Amniotic epithelial cell (primary cell): ENCODE data around the gene POMC.
A peak's percentile ranks its signal among the peaks of the same experiment; 100 is the strongest.
"Not testable (repeated sequence)": the region's sequence is repeated elsewhere in the genome, so short reads cannot be mapped to it uniquely, and the experiment has no call there.

Source experiments
- DNase-seq: peaks from one replicate; pipeline ENCODE4 v3.0.0-alpha.2; 2010; ENCODE audit warnings: low read depth

The POMC gene

DNA sequence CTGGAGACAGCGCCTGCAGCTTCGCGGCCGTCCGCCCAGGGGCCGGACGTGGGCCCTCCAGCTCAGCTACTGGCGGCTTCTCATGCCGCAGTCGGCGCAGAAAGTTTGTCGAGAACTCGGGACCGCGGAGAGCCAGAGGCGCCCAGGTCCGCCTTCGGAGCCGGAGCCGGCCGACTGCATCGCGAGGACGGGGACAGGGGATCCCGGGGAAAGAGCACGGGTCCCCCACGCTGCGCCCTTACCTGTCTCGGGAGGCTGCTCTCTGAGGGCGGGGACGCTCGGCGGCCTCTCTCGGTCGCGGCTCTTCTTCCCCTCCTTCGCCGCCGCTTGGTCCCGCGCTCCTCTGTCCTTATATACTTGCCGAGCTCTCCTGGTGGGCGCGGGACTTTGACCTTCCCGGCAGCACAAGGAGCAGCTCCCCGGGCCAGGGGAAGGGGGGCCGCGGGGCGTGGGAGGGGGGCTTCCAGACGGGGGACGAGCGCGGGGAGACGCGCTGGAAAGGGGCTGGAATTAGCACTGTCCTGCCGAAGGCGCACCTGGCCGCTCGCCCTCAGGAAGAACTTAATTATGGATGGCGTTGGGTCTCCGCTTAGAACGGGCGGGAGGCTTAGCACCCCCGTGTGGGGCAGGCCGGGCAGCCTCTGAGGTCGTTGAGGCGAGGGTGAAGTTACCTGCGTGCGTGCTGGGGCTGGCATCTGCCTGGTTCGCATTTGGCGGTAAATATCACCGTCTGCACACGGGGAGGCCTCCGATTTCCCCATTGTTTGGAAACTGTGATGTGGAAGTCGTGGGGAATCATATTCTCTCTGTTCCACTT, at the start of gene POMC:
POMC (minus strand) TSS at position 325 of the 817 bp plus-strand sequence. CDS start 3,808 bp downstream, outside the sequence.
- peak; percentile 7 for DNase-seq

DNA sequence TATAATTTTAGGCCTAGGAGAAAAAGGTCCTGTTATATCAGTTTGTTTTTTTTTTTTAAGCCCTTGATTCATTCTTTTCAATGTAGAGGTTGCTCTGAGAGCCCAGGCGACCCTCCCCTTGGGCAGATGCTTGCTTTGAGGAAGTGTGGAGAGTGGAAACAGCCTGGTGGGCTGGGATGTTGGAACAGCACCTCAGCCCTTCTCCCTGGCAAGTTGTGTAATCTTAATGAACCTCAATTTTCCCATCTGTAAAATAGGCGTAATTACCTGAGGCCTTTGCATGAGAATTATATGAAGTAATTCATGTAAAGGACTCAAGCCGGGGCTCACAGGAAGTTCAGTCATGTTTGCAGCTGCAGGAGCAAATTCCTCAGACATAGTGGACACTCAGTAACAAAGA, 49.7 kb upstream of the POMC start:
- DNase-seq: no peak

DNA sequence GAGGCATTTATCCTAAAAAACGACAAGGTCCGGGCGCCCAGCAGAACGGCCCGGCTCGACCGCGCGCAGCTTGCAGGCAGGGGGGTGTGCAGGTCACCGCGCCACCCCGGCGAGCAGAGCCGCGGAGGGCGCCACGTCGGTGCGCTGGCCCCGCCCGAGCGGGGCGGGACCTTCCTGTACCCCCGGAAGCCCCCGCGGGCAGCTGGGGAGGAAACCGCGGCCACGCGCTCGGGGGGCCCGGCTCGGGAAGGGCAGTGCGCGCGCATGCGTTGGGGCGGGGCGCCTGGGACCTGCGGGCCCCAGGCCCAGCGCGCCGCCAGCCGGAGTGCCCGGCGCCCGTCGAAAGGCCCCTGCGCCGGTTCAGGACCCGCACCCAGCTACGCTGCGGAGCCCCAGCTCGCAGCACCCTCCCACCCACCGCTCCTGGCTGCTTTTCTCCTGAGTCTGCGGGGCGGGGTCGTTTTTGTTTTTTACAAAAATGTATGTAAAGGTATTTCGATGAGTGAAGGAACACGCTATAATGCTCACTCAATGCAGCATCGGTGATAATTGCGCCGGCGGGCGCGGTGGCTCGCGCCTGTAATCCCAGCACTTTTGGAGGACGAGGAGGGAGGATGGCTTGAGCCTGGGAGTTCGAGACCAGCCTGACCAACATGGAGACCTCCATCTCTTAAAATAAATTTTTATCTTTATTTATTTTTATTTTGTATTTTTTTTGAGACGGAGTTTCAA, 47.7 kb upstream of the POMC start:
- peak; percentile 66 for DNase-seq

DNA sequence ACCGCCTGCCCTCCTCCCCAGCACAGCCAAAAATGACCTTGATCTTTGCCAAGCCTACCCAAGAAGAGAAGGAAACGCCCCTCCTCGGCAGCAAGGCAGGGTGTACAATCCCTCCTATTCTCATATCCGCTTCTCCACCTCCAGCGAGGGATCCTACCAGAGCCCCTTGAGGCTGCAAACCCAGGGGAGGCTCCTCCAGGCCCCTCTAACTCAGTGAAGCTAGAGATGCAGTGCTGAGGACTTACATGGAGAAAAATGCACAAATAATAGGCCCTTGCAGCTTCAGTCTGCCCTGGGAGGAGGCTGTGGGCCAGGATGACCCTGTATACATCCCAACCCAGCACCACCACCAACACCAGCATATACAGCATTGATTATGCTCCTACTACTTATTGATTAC, 46.9 kb upstream of the POMC start:
- DNase-seq: no peak

DNA sequence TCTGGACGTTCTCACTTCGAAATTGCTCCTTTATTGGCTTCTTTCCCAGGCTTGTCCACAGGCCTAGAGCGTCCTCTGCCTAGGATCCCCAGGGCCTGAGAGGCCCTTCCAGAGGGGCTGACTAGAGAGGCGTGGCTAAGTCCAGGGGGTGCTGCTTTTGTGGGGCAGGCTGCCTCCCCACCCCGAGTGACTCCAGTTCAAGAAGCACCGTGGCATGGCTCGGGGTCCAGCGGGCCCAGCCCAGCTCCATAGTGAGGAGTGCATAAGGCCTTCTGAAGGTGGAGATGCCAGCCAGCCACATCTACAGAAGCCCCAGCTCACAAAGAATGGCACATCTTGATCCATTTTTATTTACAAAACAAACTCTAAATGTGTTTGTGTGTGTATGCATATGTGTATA, 44.8 kb upstream of the POMC start:
- no peak for DNase-seq

DNA sequence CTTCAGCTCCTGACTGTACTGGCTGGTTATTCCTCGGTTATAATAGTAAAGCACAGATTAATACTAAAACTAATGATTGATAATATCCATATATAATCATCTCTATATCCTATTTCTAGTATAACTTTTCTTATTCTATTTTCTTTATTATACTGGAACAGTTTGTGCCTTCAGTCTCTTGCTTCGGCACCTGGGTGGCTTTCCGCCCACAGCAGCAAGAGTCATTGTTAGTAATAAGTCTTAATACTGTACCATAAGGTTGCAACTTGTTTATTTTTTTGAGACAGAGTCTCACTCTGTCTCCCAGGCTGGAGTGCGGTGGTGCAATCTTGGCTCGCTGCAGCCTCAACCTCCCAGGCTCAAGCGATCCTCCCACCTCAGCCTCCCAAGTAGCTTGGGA, 42.5 kb upstream of the POMC start:
- not testable (repeated sequence) for DNase-seq

DNA sequence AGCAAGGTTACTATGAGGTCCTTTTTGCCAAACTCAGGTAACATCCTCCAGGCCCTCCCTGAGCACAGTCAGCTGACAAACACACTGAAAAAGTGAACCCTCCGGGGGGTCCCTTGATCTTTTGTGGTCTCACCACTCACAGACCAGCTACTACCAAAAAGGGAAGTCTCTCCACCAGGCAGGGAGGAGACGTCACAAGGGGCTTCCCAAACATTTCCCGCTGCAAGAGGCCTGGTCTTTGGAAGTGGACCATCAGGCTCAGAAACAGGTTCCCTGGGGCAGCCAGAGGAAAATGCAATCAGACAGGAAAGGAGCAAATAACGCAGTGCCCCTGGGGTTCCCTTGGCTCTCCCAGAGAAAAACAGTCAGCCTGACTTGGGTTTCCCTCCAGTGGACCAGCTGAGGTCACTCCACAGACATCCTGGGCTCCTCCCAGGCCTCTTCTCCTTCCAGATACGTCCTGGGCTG, 38.7 kb upstream of the POMC start:
- DNase-seq: no peak

DNA sequence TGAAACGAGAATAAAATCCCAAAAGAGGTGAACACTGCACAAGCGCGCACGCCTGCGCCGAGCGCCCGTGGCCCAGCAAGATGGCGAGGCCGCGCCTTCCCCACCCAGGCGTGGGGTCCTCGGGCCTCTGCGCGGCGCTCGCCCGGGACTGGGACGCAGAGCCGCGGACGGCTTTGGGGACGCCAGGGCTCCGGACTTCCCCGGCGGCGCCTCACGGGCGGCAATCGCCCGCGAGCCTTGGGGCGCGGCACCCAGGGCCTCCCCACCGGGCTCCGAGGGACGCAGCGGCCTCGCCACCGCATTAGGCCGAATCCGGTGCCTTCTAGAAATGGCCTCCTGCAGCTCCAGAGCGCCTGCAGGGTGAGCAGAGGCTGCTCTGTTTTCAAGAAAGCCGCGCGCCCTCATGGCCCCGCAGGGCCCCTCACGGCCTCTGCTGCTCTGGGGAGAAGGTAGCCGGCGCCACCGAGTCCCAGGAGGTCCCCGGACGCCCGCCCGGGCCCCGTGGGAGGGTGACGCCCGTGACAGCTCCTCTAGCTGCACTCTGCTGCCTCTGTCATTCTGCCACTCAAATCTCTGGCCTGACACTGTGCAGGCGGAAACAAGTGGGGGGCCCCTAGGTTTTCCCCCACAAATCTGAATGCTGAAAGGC, 35.9 kb upstream of the POMC start:
- peak; percentile 13 for DNase-seq

DNA sequence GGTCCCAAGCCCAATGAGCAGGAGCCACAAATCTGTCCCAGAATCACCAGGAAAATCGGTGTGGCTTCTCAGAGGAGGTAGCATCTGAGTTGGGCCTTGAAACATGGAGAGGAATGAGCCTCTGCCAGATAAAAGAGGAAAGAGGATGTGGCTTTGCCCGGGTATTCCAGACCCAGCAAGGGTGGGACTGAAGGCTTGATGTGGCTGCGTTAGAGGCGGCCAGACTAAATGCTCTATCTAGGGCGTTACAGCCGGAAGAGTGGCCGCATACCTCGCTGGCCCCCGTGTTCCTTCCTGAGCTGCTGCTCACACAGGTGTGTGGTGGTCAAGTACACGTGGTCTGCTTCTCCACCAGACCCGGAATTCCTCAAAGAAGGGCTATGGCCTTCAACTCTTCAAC, 33.9 kb upstream of the POMC start:
- no peak for DNase-seq

DNA sequence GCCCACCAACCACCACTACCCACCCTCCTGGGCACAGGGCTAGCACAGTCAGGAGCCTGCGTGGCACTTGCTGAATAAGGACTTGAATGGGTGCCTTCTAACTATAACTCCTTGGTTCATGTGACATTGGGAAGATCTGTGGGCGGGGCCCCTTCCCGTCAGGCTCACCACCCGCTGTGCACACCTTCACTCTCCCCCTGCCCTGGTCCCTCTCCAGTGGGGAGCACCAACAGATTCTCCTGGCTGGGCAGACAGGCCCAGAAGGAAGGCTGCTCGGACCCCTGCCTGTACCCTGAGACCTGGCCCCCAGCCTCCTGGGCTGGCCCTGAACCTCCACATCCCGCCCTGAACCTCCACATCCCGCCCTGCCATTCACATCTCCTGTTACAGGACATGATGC, 33.4 kb upstream of the POMC start:
- DNase-seq: no peak

DNA sequence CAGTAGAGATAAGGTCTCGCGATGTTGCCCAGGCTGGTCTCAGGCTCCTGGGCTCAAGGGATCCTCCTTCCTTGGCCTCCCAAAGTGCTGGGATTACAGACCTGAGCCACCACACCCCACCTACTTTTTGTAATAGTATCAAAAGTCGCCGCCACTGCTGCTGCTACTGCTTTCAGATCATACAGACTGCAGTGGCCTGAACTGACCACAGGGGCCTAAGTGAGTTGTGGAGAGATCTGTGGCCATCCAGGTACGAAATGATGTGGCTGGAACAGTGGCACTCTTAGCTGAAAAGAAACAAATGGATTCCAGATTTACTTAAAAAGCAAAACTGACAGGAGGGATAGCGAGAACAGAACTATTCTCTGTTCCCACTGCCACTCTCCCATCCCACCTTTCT, 32.9 kb upstream of the POMC start:
- no peak for DNase-seq

DNA sequence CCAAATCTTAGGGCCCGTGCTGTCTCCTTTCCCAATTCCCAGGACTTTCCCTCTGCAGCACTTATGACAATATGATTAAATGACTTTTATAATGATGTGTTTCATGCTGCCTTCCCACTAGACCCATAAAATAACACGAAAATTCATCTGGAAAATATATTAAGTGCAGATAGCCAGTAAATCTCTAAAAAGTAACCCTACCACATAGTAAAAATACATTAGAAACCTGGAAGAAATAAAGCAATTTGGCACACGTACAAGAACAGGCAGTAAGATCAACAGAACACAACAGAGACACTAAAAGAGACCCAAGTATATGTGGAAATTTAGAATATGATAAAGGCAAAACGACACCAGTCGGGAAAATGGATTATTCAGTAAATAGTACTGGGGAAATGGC, 30.2 kb upstream of the POMC start:
- no peak for DNase-seq

DNA sequence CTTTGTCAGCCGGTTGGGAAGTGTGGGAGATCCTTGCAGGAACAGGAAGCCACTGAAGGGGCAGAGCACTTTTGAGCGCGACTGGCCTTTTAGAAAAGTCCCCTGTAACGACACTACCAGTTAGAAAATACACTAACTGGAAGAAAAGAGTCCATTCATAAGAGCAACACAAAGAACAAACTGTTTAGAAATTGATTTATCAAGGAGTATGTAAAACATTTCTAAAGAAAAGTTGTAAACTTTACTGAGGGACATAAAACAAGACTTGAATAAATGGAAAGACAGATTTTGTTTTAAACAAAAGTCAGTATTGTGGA, 29.8 kb upstream of the POMC start:
- no peak for DNase-seq

DNA sequence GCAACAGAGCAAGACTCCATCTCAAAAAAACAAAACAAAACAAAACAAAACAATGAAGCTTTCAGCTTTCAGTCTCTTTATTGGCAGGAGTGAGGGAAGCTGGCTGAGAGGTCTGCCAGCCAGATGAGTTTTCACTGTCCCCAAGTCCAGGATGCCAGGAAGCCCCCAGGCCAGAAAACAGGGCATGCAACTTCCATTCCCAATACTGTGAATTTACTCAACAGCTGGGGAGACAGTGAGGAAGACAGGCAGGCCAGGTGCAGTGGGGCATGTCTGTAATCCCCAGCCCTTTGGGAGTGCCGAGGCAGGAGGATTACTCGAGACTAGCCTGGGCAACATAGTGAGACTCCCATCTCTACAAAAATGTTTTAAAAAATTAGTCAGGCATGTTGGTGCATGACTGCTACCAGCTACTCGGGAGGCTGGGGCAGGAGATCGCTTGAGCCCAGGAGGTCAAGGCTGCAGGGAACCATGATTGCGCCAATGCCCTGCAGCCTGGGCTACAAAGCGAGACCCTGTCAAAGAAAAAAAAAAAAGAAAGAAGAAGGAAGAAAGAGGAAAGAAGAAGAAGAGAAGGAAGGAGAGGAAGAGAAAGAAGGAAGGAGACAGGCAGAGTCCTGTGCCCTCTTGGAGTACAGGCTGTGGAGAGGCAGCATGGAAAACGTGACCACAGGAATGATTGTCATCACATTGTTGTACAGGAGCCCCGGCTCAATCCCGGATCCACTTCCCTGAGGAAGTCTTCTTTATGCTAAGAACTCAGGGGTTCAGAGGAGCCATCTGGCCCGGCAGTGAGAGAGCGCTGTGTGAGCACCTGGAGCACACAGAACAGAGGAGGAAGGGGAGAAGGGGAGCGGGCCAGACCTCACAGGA, 29.2 kb upstream of the POMC start:
- peak; percentile 12 for DNase-seq

DNA sequence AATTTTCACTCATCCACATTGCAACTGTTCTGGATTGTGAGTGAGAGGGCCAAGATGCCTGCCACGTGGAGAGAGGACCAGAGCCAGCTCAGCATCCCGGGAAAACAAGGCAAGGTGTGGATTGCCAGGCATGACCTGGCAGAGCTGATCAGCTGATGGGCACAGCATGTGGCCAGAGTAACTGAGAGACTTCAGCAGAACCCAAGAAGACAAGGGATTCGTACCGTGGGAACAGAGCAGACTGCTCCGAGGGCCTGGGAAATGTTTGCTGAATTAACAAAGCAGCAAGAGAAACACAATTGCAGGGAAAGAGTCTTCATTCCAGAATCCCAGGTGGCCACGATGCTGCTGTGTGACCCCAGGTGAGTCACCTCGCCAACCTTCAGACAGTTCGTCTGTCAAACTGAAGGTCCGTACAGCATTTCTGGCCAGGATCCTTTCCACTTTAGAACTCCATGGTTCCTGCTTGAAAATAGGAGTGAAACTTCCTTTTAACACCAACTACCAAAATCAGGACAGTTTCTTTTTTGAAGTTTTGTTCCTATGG, 26.3 kb upstream of the POMC start:
- DNase-seq: no peak

DNA sequence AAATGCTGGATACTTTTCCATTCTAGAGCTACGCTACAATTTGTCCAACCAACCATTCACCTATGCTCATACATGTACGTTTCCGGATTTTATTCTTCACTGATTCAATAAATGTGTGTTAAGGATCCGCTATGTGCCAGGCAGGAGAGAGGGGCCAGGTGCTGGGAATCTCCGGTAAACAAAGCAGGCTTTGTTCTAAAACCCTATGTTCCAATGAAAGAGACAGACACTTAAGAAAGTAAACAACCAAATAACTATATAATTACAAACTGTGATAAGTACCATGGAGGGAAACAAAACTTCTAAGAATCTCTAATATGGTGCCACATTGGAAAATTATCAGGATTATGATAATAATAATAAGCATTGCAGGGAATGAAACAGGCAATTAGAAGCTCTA, 22.2 kb upstream of the POMC start:
- no peak for DNase-seq

DNA sequence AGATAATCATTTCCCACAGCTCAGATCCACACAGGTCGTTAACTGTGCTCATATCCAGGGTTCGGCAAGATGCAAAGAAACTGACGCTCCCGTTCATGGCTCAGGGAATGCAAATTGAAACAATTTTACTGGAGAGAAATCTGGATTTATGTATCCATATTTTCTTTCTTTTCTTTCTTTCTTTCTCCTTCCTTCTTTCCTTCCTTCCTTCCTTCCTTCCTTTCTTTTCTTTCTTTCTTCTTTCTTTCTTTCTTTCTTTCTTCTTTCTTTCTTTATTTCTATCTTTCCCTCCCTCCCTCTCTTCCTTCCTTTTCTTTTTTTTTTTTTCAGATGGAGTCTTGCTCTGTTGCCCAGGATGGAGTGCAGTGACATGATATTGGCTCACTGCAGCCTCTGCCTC, 20.0 kb upstream of the POMC start:
- DNase-seq: no peak

DNA sequence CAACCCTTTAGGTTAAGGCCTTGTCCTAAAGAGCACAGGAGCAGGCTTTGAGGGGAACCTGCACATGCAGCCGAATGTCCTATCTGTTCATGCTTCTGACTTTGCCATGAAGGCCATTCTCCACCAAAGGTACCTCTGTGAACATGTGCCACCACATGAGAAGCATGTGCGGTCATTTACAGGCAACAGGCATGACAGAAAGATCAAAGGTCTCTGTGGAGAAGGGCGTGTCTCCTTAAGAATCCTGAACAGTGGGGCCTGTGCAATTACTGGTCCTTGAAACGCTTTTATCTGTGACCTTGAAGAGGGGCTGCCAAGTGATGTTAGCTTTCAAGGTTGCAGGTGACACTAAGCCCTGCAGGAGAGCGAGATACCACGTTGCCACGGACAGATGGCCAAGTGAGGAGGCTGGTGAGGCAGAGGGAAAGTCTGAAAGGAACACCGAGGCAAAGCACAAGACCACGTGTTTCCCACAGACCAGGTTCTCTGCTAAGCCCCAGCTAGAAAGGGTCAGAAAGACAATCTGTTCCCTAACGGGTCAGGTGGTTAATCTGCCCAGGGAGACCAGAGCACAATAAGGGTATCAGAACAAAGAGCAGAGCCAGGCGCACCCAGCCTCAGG, 19.5 kb upstream of the POMC start:
- no peak for DNase-seq

DNA sequence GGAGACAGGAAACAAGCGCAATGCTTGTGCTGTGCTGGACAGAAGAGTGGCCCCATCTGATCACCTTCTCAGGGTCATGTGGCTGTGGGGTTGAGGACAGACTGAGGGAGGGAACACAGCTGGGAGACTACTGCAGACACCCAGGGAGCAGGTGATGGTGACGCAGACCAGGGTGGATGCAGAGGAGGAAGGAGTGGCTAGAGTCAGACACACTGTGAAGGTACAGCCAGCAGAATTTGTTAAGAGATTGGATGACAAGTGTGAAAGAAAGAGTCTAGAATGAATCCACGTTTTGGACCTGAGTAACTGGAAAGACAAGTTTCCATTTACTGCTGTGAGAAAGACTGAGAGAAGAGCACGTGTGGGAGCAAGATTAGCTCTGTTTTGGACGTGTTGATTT, 15.9 kb upstream of the POMC start:
- no peak for DNase-seq

DNA sequence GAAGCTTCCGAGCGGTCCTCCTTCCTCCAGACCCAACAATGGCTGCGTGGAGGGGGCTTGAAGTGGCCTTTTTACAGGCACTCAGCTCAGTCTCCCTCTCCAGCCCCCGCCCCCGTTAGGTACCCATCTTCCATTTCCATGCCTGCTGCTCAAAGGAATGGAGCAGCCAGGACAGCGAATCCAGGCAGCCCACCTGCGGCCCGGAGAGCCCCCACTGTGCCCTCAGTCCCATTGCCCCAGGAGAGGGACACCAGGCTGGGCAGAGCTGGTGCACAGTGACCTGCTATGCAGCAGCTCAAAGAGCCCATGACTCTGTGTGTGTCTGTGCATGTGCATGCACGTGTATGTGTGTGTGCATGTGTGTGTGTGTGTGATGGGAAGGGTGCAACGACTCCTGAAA, 10.6 kb upstream of the POMC start:
- DNase-seq: no peak

DNA sequence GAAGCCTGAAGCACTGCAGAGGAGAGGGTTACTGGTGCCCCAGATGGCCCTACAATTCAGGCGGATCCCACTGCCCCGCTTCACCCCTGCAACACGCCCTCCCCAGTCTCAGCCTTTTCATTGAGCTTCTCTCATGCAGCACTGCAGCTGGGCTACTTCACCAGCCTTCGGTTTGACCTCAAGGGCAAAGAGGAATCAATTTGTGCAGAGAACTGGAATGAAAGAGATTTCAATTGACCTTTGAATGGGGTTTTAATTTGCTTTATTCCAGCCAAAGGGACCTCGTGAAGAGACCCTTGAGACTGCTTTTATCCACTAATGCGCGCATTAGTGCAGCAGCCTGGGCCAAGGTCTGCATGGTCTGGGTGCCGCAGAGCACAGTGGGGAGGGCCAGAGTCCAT, 8.8 kb upstream of the POMC start:
- DNase-seq: no peak
